RPMI7951 (cell line): Measurements from ENCODE around the gene PRKAA2. TPM values are rescaled to one million over a fixed set of nuclear protein-coding genes. Genes with fewer than 3 reads are reported as not detected.
"Not testable (repeated sequence)": the region's sequence is repeated elsewhere in the genome, so short reads cannot be mapped to it uniquely, and the experiment has no call there.

ENCODE experiments used
- DNase-seq: peaks from one replicate; pipeline ENCODE4 v3.0.0-alpha.2; 2012; ENCODE audit warnings: low read depth
- total RNA-seq: library from RNA; depleted of rRNA; stranded (reverse); fragments of >200 nt; shearing (Covaris generic); gene quantifications from 2 replicates; pipeline ENCODE4 v1.2.3, GENCODE V29; 2014; rRNA removed

The PRKAA2 gene
- 0.84 and 0.88 TPM in 2 replicates for total RNA-seq

GRCh38 chr1:56644919-56645676, at the start of gene PRKAA2:
PRKAA2 (plus strand) TSS chr1:56645314; CDS start chr1:56645388, 74 bp downstream.
- DNase-seq: peak; percentile 19

- not testable (repeated sequence) for DNase-seq
Measured at GRCh38 chr1:56595397-56596191, 49.5 kb upstream of the PRKAA2 start.

GRCh38 chr1:56610097-56610496, 35.0 kb upstream of the PRKAA2 start:
- not testable (repeated sequence) for DNase-seq

- not testable (repeated sequence) for DNase-seq
Measured at GRCh38 chr1:56610770-56611169, 34.3 kb upstream of the PRKAA2 start.

GRCh38 chr1:56617141-56617540, 28.0 kb upstream of the PRKAA2 start:
- DNase-seq: no peak

- no peak for DNase-seq
Measured at GRCh38 chr1:56625819-56626440, 19.2 kb upstream of the PRKAA2 start.

- DNase-seq: no peak
Measured at GRCh38 chr1:56626546-56626945, 18.6 kb upstream of the PRKAA2 start.

GRCh38 chr1:56627019-56627635, 18.0 kb upstream of the PRKAA2 start:
- no peak for DNase-seq

- DNase-seq: no peak
Measured at GRCh38 chr1:56627636-56628039, 17.5 kb upstream of the PRKAA2 start.

GRCh38 chr1:56630786-56631185, 14.3 kb upstream of the PRKAA2 start:
- no peak for DNase-seq

- DNase-seq: no peak
Measured at GRCh38 chr1:56631901-56632300, 13.2 kb upstream of the PRKAA2 start.

- DNase-seq: no peak
Measured at GRCh38 chr1:56634981-56635380, 10.1 kb upstream of the PRKAA2 start.

- DNase-seq: no peak
Measured at GRCh38 chr1:56638248-56638647, 6.9 kb upstream of the PRKAA2 start.

- DNase-seq: no peak
Measured at GRCh38 chr1:56639211-56639610, 5.9 kb upstream of the PRKAA2 start.

GRCh38 chr1:56643661-56644060, 1.5 kb upstream of the PRKAA2 start:
- DNase-seq: no peak

GRCh38 chr1:56644064-56644918, 823 bp upstream of the PRKAA2 start:
- no peak for DNase-seq

- DNase-seq: no peak
Measured at GRCh38 chr1:56645677-56646305, 677 bp downstream of the PRKAA2 start.

- no peak for DNase-seq
Measured at GRCh38 chr1:56646611-56647010, 1.5 kb downstream of the PRKAA2 start.

- no peak for DNase-seq
Measured at GRCh38 chr1:56647106-56647505, 2.0 kb downstream of the PRKAA2 start.

GRCh38 chr1:56648546-56648945, 3.4 kb downstream of the PRKAA2 start:
- no peak for DNase-seq
